ENCODE data around the gene SPINK4.

SPINK4 gene

DNA sequence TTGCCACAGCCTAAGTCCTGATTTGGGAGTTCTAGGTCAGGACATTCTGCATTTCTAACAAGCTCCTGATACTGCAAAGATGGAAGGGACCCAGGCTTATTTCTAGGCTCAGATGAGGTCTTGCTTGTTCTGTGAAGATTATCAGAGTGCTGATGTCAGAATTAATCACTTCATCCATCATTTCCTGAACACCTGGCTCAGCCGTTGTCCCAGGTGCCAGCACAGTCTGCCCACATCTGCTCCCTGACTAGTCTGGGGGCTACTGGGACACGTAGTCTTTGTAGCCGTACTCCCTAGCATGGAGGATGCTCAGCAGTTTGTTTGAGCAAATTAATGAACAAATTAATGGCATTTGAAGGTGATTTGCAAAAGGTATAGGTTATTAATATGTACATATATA lies 17.9 kb upstream of the SPINK4 start:
- TF ChIP-seq TAF1 (IDR thresholded peaks at IDR 0.05; ENCODE audit: borderline replicate concordance, insufficient read depth, low read length) (no peak), FOXP2 (optimal IDR thresholded peaks at IDR 0.05; ENCODE audit: borderline replicate concordance, extremely low read depth, extremely low read length, insufficient read depth) (no peak), SIN3A (IDR thresholded peaks at IDR 0.05; ENCODE audit: borderline replicate concordance, insufficient read depth, low read length) (no peak), POLR2AphosphoS5 (IDR thresholded peaks at IDR 0.05; ENCODE audit: low read depth, low read length) (no peak)
- TF ChIP-seq, protein P1, sequence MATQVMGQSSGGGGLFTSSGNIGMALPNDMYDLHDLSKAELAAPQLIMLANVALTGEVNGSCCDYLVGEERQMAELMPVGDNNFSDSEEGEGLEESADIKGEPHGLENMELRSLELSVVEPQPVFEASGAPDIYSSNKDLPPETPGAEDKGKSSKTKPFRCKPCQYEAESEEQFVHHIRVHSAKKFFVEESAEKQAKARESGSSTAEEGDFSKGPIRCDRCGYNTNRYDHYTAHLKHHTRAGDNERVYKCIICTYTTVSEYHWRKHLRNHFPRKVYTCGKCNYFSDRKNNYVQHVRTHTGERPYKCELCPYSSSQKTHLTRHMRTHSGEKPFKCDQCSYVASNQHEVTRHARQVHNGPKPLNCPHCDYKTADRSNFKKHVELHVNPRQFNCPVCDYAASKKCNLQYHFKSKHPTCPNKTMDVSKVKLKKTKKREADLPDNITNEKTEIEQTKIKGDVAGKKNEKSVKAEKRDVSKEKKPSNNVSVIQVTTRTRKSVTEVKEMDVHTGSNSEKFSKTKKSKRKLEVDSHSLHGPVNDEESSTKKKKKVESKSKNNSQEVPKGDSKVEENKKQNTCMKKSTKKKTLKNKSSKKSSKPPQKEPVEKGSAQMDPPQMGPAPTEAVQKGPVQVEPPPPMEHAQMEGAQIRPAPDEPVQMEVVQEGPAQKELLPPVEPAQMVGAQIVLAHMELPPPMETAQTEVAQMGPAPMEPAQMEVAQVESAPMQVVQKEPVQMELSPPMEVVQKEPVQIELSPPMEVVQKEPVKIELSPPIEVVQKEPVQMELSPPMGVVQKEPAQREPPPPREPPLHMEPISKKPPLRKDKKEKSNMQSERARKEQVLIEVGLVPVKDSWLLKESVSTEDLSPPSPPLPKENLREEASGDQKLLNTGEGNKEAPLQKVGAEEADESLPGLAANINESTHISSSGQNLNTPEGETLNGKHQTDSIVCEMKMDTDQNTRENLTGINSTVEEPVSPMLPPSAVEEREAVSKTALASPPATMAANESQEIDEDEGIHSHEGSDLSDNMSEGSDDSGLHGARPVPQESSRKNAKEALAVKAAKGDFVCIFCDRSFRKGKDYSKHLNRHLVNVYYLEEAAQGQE (IDR thresholded peaks at IDR 0.05; ENCODE audit: insufficient read depth in 1 of 2, low read depth in 2 of 2, low read length in 2 of 2): no peak

DNA sequence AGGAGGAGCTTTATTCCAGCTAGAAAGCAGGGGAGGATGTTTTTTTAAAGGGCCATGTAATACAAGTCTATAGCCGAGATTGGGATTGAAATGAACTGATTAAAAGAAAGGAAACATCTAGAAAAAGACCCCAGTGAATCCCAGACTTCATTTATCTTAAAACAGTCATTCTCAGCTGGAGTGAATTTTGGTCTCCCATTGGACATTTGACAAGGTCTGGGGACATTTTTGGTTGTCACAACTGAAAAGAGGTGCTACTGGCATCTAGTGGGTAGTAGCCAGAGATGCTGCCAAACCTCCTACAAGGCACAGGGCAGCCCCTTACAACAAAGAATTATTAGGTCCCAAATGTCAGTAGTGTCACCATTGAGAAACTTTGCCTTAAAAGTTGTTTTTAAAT lies 16.3 kb upstream of the SPINK4 start:
- TF ChIP-seq POLR2AphosphoS5 (IDR thresholded peaks at IDR 0.05; ENCODE audit: low read depth, low read length): no peak
- TF ChIP-seq SIN3A (IDR thresholded peaks at IDR 0.05; ENCODE audit: borderline replicate concordance, insufficient read depth, low read length): no peak
- TF ChIP-seq, protein P1 (IDR thresholded peaks at IDR 0.05; ENCODE audit: insufficient read depth in 1 of 2, low read depth in 2 of 2, low read length in 2 of 2): no peak
- no peak for TF ChIP-seq TAF1 (IDR thresholded peaks at IDR 0.05; ENCODE audit: borderline replicate concordance, insufficient read depth, low read length)
- TF ChIP-seq FOXP2 (optimal IDR thresholded peaks at IDR 0.05; ENCODE audit: borderline replicate concordance, extremely low read depth, extremely low read length, insufficient read depth): no peak

- TF ChIP-seq, protein P1 (IDR thresholded peaks at IDR 0.05; ENCODE audit: insufficient read depth in 1 of 2, low read depth in 2 of 2, low read length in 2 of 2): no peak
- TF ChIP-seq SIN3A (IDR thresholded peaks at IDR 0.05; ENCODE audit: borderline replicate concordance, insufficient read depth, low read length): no peak
- no peak for TF ChIP-seq TAF1 (IDR thresholded peaks at IDR 0.05; ENCODE audit: borderline replicate concordance, insufficient read depth, low read length)
- no peak for TF ChIP-seq POLR2AphosphoS5 (IDR thresholded peaks at IDR 0.05; ENCODE audit: low read depth, low read length)
- TF ChIP-seq FOXP2 (optimal IDR thresholded peaks at IDR 0.05; ENCODE audit: borderline replicate concordance, extremely low read depth, extremely low read length, insufficient read depth): no peak
Observed at GRCh38 chr9:33225319-33226147, 14.4 kb upstream of the SPINK4 start.

- TF ChIP-seq TAF1 (IDR thresholded peaks at IDR 0.05; ENCODE audit: borderline replicate concordance, insufficient read depth, low read length) (no peak), SIN3A (IDR thresholded peaks at IDR 0.05; ENCODE audit: borderline replicate concordance, insufficient read depth, low read length) (no peak), FOXP2 (optimal IDR thresholded peaks at IDR 0.05; ENCODE audit: borderline replicate concordance, extremely low read depth, extremely low read length, insufficient read depth) (no peak), POLR2AphosphoS5 (IDR thresholded peaks at IDR 0.05; ENCODE audit: low read depth, low read length) (no peak)
- TF ChIP-seq, protein P1 (IDR thresholded peaks at IDR 0.05; ENCODE audit: insufficient read depth in 1 of 2, low read depth in 2 of 2, low read length in 2 of 2): no peak
Observed at GRCh38 chr9:33227008-33227398, 13.0 kb upstream of the SPINK4 start.
